Astrocyte of the hippocampus (primary cell): ENCODE results near the gene GPC6.
"Not testable (repeated sequence)": the region's sequence is repeated elsewhere in the genome, so short reads cannot be mapped to it uniquely, and the experiment has no call there.

Experiments used
- DNase-seq: peaks from one replicate; pipeline ENCODE4 v3.0.0; 2011; ENCODE audit warnings: low read depth, low spot score

Gene GPC6

GRCh38 chr13:93226623-93227279 lies at the start of gene GPC6:
Gene GPC6 (plus strand): TSS chr13:93226807.
- DNase-seq: peak; percentile 96

- peak; percentile 63 for DNase-seq
Measured at GRCh38 chr13:93180356-93180969, 46.1 kb upstream of the GPC6 start.

GRCh38 chr13:93182406-93182805 lies 44.2 kb upstream of the GPC6 start:
- DNase-seq: no peak

- no peak for DNase-seq
Measured at GRCh38 chr13:93183302-93183701, 43.3 kb upstream of the GPC6 start.

- no peak for DNase-seq
Measured at GRCh38 chr13:93190006-93190405, 36.6 kb upstream of the GPC6 start.

GRCh38 chr13:93193682-93194081 lies 32.9 kb upstream of the GPC6 start:
- no peak for DNase-seq

GRCh38 chr13:93199856-93200255 lies 26.8 kb upstream of the GPC6 start:
- DNase-seq: no peak

- DNase-seq: no peak
Measured at GRCh38 chr13:93200626-93201025, 26.0 kb upstream of the GPC6 start.

GRCh38 chr13:93201992-93202558 lies 24.5 kb upstream of the GPC6 start:
- no peak for DNase-seq

GRCh38 chr13:93206778-93207392 lies 19.7 kb upstream of the GPC6 start:
- not testable (repeated sequence) for DNase-seq

GRCh38 chr13:93216122-93216521 lies 10.5 kb upstream of the GPC6 start:
- no peak for DNase-seq

- peak; percentile 75 for DNase-seq
Measured at GRCh38 chr13:93217721-93218261, 8.8 kb upstream of the GPC6 start.

- no peak for DNase-seq
Measured at GRCh38 chr13:93218583-93218982, 8.0 kb upstream of the GPC6 start.

- DNase-seq: no peak
Measured at GRCh38 chr13:93220073-93220472, 6.5 kb upstream of the GPC6 start.

- DNase-seq: no peak
Measured at GRCh38 chr13:93222976-93223375, 3.6 kb upstream of the GPC6 start.

- DNase-seq: peak; percentile 49
Measured at GRCh38 chr13:93224535-93224934, 2.1 kb upstream of the GPC6 start.

- no peak for DNase-seq
Measured at GRCh38 chr13:93225610-93226009, 997 bp upstream of the GPC6 start.

- peak; percentile 38 for DNase-seq
Measured at GRCh38 chr13:93226065-93226622, 463 bp upstream of the GPC6 start.

GRCh38 chr13:93227280-93227877 lies 772 bp downstream of the GPC6 start:
- peak; percentile 86 for DNase-seq

- DNase-seq: peak; percentile 94
Measured at GRCh38 chr13:93227878-93228642, 1.5 kb downstream of the GPC6 start.

GRCh38 chr13:93228643-93228937 lies 2.0 kb downstream of the GPC6 start:
- no peak for DNase-seq
